CD4-positive, CD25-positive, alpha-beta regulatory T cell (primary cell): Measurements from ENCODE around the gene TRPV5. TPM values are rescaled to one million over a fixed set of nuclear protein-coding genes. Genes with fewer than 3 reads are reported as not detected.

Source experiments
- ATAC-seq, 2 donors: fragments of 150-1000 bp; cut with Tn5 transposase; one replicate each; pipeline ENCODE4 v1.10.0; 2021; ENCODE audit warnings: low read depth in 2 of 2, moderate number of reproducible peaks in 2 of 2, moderate library complexity in 1 of 2
- DNase-seq, 3 donors: peaks; one replicate each; pipeline versions ENCODE4 v3.0.0 to v3.0.0-alpha.2; 2012 to 2022; ENCODE audit warnings: mixed read lengths in 1 of 3
- H3K27ac ChIP-seq: one replicate; pipeline ENCODE4 v1.7.0; 2013; ENCODE audit warnings: mild to moderate bottlenecking, low read length; ENCODE audit not compliant: insufficient read depth, poor library complexity, severe bottlenecking
- H3K27me3 ChIP-seq: one replicate; pipeline ENCODE4 v1.7.0; 2013; ENCODE audit warnings: low read length; ENCODE audit not compliant: control insufficient read depth, insufficient read depth
- H3K36me3 ChIP-seq: one replicate; pipeline ENCODE4 v1.7.0; 2013; ENCODE audit warnings: mild to moderate bottlenecking, low read length, moderate library complexity; ENCODE audit not compliant: control insufficient read depth, insufficient read depth
- H3K4me1 ChIP-seq: 2 replicates; pipeline ENCODE4 v1.7.0; 2013; ENCODE audit warnings: mild to moderate bottlenecking, low read length; ENCODE audit not compliant: insufficient read depth, control insufficient read depth, poor library complexity, severe bottlenecking
- H3K4me3 ChIP-seq: one replicate; pipeline ENCODE4 v1.7.0; 2013; ENCODE audit warnings: low read depth, mild to moderate bottlenecking, low read length, moderate library complexity
- H3K9me3 ChIP-seq, 2 experiments: 1 replicate in 1 of 2; 2 replicates in 1 of 2; pipeline ENCODE4 v1.7.0; 2013; ENCODE audit warnings: low read length in 2 of 2, mild to moderate bottlenecking in 1 of 2, moderate library complexity in 1 of 2; ENCODE audit not compliant: control insufficient read depth in 2 of 2
- H3K27ac Mint-ChIP-seq, 3 donors: one replicate each; pipeline ENCODE4 v1.8.0; 2020 to 2022; ENCODE audit warnings: mild to moderate bottlenecking in 3 of 3, mixed read lengths in 3 of 3, moderate library complexity in 2 of 3
- H3K27me3 Mint-ChIP-seq: one replicate; pipeline ENCODE4 v1.8.0; 2022; ENCODE audit warnings: mild to moderate bottlenecking, mixed read lengths
- H3K36me3 Mint-ChIP-seq: one replicate; pipeline ENCODE4 v1.8.0; 2020; ENCODE audit warnings: mixed read lengths
- H3K4me1 Mint-ChIP-seq, 4 donors: one replicate each; pipeline ENCODE4 v1.8.0; 2020 to 2022; ENCODE audit warnings: mixed read lengths in 4 of 4, mild to moderate bottlenecking in 1 of 4
- H3K4me3 Mint-ChIP-seq, 4 donors: one replicate each; pipeline ENCODE4 v1.8.0; 2020 to 2022; ENCODE audit warnings: mild to moderate bottlenecking in 4 of 4, mixed read lengths in 4 of 4, moderate library complexity in 3 of 4
- H3K9me3 Mint-ChIP-seq, 7 donors: one replicate each; pipeline ENCODE4 v1.8.0; 2020 to 2022; ENCODE audit warnings: mixed read lengths in 7 of 7, mild to moderate bottlenecking in 3 of 7, moderate library complexity in 2 of 7
- polyA plus RNA-seq, 4 donors: library from polyadenylated mRNA; unstranded; fragments of 300-500 nt; fragmentation: Illumina TruSeq; gene quantifications; one replicate each; pipeline ENCODE4 v1.2.3, GENCODE V29; 2021
- total RNA-seq: library from RNA; stranded (reverse); gene quantifications from one replicate; pipeline ENCODE4 v1.2.3, GENCODE V29; 2022

Gene TRPV5
- total and polyA plus RNA-seq, 5 donors from 2014 or later: not detected

GRCh38 chr7:142867398-142868187 is 66.0 kb downstream of the TRPV5 start:
- Histone ChIP-seq H3K9me3 (no peaks in the 10 kb centered on the region), H3K27me3 (no peaks in the 10 kb centered on the region), H3K36me3 (peaks cover 10% of the 10 kb centered on the region), H3K27ac (no peak overlapping the region), H3K4me1 (no peaks in the 10 kb centered on the region), H3K4me3 (no peak overlapping the region)
- DNase-seq: no peak
- no peak overlapping the region for H3K4me3 Mint-ChIP-seq
- H3K36me3 Mint-ChIP-seq: peaks cover 19% of the 10 kb centered on the region
- H3K9me3 Mint-ChIP-seq: peaks cover 0 to 2% (median 0%) of the 10 kb centered on the region in 7 donors
- H3K27me3 Mint-ChIP-seq: no peaks in the 10 kb centered on the region
- H3K4me1 Mint-ChIP-seq: peaks cover 0 to 6% (median 3%) of the 10 kb centered on the region in 4 donors
- H3K27ac Mint-ChIP-seq: no peak overlapping the region
- no peak for ATAC-seq

DNA sequence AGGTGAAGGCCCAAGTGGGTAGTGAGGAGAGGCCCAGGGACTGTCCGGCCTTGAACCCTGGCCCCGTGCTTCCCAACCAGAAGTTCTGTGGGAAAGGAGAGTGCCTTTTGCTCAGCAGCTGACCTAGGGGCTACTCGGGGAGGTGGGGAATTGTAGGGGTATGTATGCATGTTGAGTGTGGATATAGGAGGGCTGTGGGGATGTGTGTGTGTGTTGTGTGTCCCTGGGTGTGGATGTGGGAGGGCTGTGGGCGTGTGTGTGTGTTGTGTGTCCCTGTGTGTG is 66.5 kb downstream of the TRPV5 start:
- DNase-seq: no peak
- Histone ChIP-seq H3K27me3 (no peaks in the 10 kb centered on the region), H3K27ac (no peak overlapping the region), H3K4me3 (no peak overlapping the region), H3K4me1 (no peaks in the 10 kb centered on the region), H3K36me3 (peaks cover 10% of the 10 kb centered on the region), H3K9me3 (no peaks in the 10 kb centered on the region)
- H3K27ac Mint-ChIP-seq: peak overlapping the region in 1 of 3 donors; percentile 63
- H3K4me3 Mint-ChIP-seq: no peak overlapping the region
- peaks cover 24% of the 10 kb centered on the region for H3K36me3 Mint-ChIP-seq
- no peak for ATAC-seq
- H3K9me3 Mint-ChIP-seq: peaks cover 0 to 2% (median 0%) of the 10 kb centered on the region in 7 donors
- no peaks in the 10 kb centered on the region for H3K27me3 Mint-ChIP-seq
- peaks cover 0 to 6% (median 3%) of the 10 kb centered on the region in 4 donors for H3K4me1 Mint-ChIP-seq

- Histone ChIP-seq H3K9me3 (no peaks in the 10 kb centered on the region), H3K27me3 (no peaks in the 10 kb centered on the region), H3K4me1 (no peaks in the 10 kb centered on the region), H3K27ac (no peak overlapping the region), H3K4me3 (no peak overlapping the region), H3K36me3 (peaks cover 10% of the 10 kb centered on the region)
- Mint-ChIP-seq H3K27me3 (no peaks in the 10 kb centered on the region), H3K36me3 (peaks cover 24% of the 10 kb centered on the region), H3K4me3 (peak overlapping the region in 1 of 4 donors; percentile 27), H3K9me3 (peaks cover 0 to 2% (median 0%) of the 10 kb centered on the region in 7 donors), H3K27ac (peak overlapping the region in 1 of 3 donors; percentile 63), H3K4me1 (peaks cover 0 to 8% (median 3%) of the 10 kb centered on the region in 4 donors)
- ATAC-seq (no peak), DNase-seq (no peak)
These were observed 67.0 kb downstream of the TRPV5 start for GRCh38 chr7:142866361-142867096.

GRCh38 chr7:142865766-142866165 is 67.8 kb downstream of the TRPV5 start:
- Histone ChIP-seq H3K4me1 (no peaks in the 10 kb centered on the region), H3K27me3 (no peaks in the 10 kb centered on the region), H3K4me3 (no peak overlapping the region), H3K9me3 (no peaks in the 10 kb centered on the region), H3K27ac (no peak overlapping the region), H3K36me3 (peaks cover 10% of the 10 kb centered on the region)
- Mint-ChIP-seq H3K4me3 (no peak overlapping the region), H3K36me3 (peaks cover 24% of the 10 kb centered on the region), H3K27me3 (no peaks in the 10 kb centered on the region), H3K9me3 (peaks cover 0 to 2% (median 0%) of the 10 kb centered on the region in 7 donors), H3K4me1 (peaks cover 0 to 11% (median 3%) of the 10 kb centered on the region in 4 donors), H3K27ac (peak overlapping the region in 1 of 3 donors; percentile 14)
- ATAC-seq (no peak), DNase-seq (no peak)

DNA sequence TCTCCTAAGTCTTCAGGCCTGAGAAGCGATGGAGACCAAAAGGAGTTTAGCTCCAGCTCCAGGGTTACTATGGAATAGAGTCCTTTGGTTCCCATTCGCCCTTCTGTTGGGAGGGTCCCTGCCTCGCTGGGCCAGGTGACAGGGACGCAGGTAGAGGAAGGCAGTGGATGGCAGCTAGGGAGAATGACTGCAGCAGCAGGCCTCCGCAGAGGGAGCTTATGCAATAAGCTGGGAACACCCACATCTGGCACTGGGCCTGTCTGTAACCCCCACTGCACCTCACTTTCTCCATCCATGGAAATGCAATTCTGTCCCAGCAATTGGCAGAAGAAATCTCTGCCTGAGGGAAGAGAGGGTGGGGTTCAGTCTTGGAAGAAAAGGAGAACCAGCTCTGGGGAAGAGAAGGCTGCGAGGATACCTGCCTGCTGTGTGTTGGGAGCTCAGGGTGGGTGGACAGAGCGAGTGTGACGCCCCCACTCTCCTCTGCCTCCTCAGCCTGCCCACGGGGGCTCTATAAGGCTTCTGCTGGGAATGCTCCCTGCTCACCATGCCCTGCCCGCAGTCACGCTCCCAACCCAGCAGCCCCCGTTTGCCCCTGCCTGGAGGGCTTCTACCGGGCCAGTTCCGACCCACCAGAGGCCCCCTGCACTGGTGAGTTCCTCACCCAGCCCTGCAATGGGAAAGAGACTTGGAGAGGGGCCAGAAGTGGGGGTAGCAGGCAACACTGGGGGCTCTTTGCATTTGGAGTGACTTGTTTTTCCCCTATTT is 68.4 kb downstream of the TRPV5 start:
- Mint-ChIP-seq H3K4me1 (peaks cover 0 to 11% (median 3%) of the 10 kb centered on the region in 4 donors), H3K27me3 (no peaks in the 10 kb centered on the region), H3K36me3 (peaks cover 24% of the 10 kb centered on the region), H3K27ac (no peak overlapping the region), H3K4me3 (no peak overlapping the region), H3K9me3 (peaks cover 0 to 2% (median 0%) of the 10 kb centered on the region in 7 donors)
- ATAC-seq (no peak), DNase-seq (no peak)
- Histone ChIP-seq H3K4me3 (no peak overlapping the region), H3K36me3 (peaks cover 10% of the 10 kb centered on the region), H3K27me3 (no peaks in the 10 kb centered on the region), H3K27ac (no peak overlapping the region), H3K4me1 (no peaks in the 10 kb centered on the region), H3K9me3 (no peaks in the 10 kb centered on the region)

DNA sequence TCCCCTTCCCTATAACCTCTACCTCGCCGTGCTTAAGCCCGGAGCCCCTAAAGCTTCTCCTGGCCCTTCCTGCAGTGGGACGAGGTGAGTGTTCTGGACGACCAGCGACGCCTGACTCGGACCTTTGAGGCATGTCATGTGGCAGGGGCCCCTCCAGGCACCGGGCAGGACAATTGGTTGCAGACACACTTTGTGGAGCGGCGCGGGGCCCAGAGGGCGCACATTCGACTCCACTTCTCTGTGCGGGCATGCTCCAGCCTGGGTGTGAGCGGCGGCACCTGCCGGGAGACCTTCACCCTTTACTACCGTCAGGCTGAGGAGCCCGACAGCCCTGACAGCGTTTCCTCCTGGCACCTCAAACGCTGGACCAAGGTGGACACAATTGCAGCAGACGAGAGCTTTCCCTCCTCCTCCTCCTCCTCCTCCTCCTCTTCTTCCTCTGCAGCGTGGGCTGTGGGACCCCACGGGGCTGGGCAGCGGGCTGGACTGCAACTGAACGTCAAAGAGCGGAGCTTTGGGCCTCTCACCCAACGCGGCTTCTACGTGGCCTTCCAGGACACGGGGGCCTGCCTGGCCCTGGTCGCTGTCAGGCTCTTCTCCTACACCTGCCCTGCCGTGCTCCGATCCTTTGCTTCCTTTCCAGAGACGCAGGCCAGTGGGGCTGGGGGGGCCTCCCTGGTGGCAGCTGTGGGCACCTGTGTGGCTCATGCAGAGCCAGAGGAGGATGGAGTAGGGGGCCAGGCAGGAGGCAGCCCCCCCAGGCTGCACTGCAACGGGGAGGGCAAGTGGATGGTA is 69.5 kb downstream of the TRPV5 start:
- H3K36me3 ChIP-seq: peaks cover 7% of the 10 kb centered on the region
- no peaks in the 10 kb centered on the region for H3K27me3 Mint-ChIP-seq
- DNase-seq: no peak
- peak overlapping the region in 1 of 3 donors; percentile 43 for H3K27ac Mint-ChIP-seq
- H3K9me3 ChIP-seq: no peaks in the 10 kb centered on the region
- H3K27me3 ChIP-seq: no peaks in the 10 kb centered on the region
- no peaks in the 10 kb centered on the region for H3K4me1 ChIP-seq
- no peak for ATAC-seq
- no peaks in the 10 kb centered on the region for H3K9me3 Mint-ChIP-seq
- peaks cover 15% of the 10 kb centered on the region for H3K36me3 Mint-ChIP-seq
- no peak overlapping the region for H3K27ac ChIP-seq
- H3K4me3 Mint-ChIP-seq: no peak overlapping the region
- H3K4me3 ChIP-seq: no peak overlapping the region
- H3K4me1 Mint-ChIP-seq: peaks cover 4 to 12% (median 6%) of the 10 kb centered on the region in 4 donors

DNA sequence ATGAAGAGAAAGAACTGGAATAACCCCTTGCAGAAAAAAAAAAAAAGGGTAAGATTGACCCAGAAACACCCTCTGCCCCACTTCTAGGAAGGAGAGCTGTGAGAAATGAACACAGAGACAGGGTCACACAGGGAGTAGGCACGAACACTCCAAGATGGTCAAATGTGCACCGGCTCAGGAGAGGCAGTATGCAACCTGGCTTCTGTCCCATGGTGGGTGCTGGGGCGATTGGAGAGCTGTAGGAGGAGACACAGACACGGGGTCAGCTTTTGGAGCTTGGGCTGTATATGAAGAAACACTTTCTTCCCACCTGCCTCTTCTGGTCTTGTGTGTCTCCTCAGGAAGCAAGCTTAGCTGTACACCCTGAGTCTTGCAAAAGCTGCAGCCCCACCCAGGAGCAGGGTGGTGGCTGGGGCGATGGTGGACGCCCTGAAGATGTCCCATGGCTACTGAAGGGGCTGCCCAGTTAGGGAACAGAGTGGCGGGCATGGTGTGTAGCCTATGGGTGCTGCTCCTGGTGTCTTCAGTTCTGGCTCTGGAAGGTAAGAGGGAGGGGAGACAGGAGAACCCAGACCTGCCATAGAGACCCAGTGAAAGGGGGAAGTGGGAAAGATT is 70.7 kb downstream of the TRPV5 start:
- DNase-seq: no peak
- H3K27me3 ChIP-seq: no peaks in the 10 kb centered on the region
- H3K4me1 ChIP-seq: no peaks in the 10 kb centered on the region
- peaks cover 15% of the 10 kb centered on the region for H3K36me3 Mint-ChIP-seq
- peaks cover 7% of the 10 kb centered on the region for H3K36me3 ChIP-seq
- no peak overlapping the region for H3K4me3 ChIP-seq
- H3K4me1 Mint-ChIP-seq: peaks cover 4 to 16% (median 7%) of the 10 kb centered on the region in 4 donors
- no peaks in the 10 kb centered on the region for H3K9me3 ChIP-seq
- no peak for ATAC-seq
- H3K27ac ChIP-seq: no peak overlapping the region
- H3K4me3 Mint-ChIP-seq: no peak overlapping the region
- H3K27ac Mint-ChIP-seq: no peak overlapping the region
- no peaks in the 10 kb centered on the region for H3K27me3 Mint-ChIP-seq
- H3K9me3 Mint-ChIP-seq: no peaks in the 10 kb centered on the region
